ENCODE data around the gene FAM167B.

- peak in 1 of 6 experiments; percentile 1 for TF ChIP-seq CTCF (IDR thresholded peaks at IDR 0.05)
- TF ChIP-seq POLR2A (IDR thresholded peaks at IDR 0.05), result peak in 1 of 2 donors; percentile 51
These were observed 5.8 kb upstream of the FAM167B start for GRCh38 chr1:32241001-32241763.

Data from thyroid gland (tissue), 4 donors.